IMR-90 (cell line): ENCODE measurements around the gene DNAH5. TPM values are rescaled to one million over a fixed set of nuclear protein-coding genes. Genes with fewer than 3 reads are reported as not detected.

Experiments
- ATAC-seq: fragments of 200-7000 bp; cut with Tn5 transposase; 2 replicates; pipeline ENCODE4 v1.9.1; 2020; ENCODE audit warnings: low read depth, mild to moderate bottlenecking, moderate library complexity
- BruUV-seq: library from RNA; stranded (reverse); fragments of 400-500 nt; replicated peaks from 2 replicates; lab custom pipeline; 2021; lab: Mats Ljungman, UMichigan
- CTCF ChIA-PET: fragments of 300-600 bp; formaldehyde crosslinking; extraction: SDS; loops from one replicate; lab custom pipeline; 2021; ENCODE audit warnings: antibody characterized with exemption; lab: Yijun Ruan, JAX
- POLR2A ChIA-PET: fragments of 300-600 bp; sonication (Branson Sonifier 250); formaldehyde crosslinking; loops from one replicate; lab custom pipeline; 2022; ENCODE audit warnings: antibody characterized with exemption; ENCODE audit not compliant: unreplicated experiment; lab: Charles Lee
- DNase-seq: peaks from one replicate; pipeline ENCODE4 v3.0.0; 2013
- H2AFZ ChIP-seq: replicated peaks from 2 replicates; pipeline ENCODE3; 2013; ENCODE audit warnings: low read length, mild to moderate bottlenecking; ENCODE audit not compliant: poor library complexity
- H2AK5ac ChIP-seq: 2 replicates; pipeline ENCODE4 v1.6.1; 2013; ENCODE audit warnings: low read depth, low read length, inconsistent platforms
- H2AK9ac ChIP-seq: replicated peaks from 2 replicates; pipeline ENCODE3; 2013; ENCODE audit warnings: mild to moderate bottlenecking, low read depth, low read length, moderate library complexity; ENCODE audit not compliant: poor library complexity
- H2BK120ac ChIP-seq: 2 replicates; pipeline ENCODE4 v1.6.1; 2013; ENCODE audit warnings: low read depth, low read length, inconsistent platforms
- H2BK15ac ChIP-seq: 3 replicates; pipeline ENCODE4 v1.6.1; 2013; ENCODE audit warnings: low read depth, low read length, inconsistent platforms
- H2BK20ac ChIP-seq: 2 replicates; pipeline ENCODE4 v1.6.1; 2013; ENCODE audit warnings: low read depth, mild to moderate bottlenecking, inconsistent platforms, low read length, moderate library complexity
- H2BK5ac ChIP-seq: 2 replicates; pipeline ENCODE4 v1.6.1; 2013; ENCODE audit warnings: mild to moderate bottlenecking, low read depth, low read length, inconsistent platforms; ENCODE audit not compliant: poor library complexity, severe bottlenecking
- H3K14ac ChIP-seq: replicated peaks from 2 replicates; pipeline ENCODE4 v1.6.1; 2013; ENCODE audit warnings: low read depth, low read length, inconsistent platforms
- H3K18ac ChIP-seq: 2 replicates; pipeline ENCODE4 v1.6.1; 2013; ENCODE audit warnings: low read depth, low read length, control low read depth
- H3K23ac ChIP-seq: 2 replicates; pipeline ENCODE4 v1.6.1; 2013; ENCODE audit warnings: low read depth, low read length, inconsistent platforms
- H3K27ac ChIP-seq: 2 replicates; pipeline ENCODE4 v1.5.1; 2013; ENCODE audit warnings: mild to moderate bottlenecking, control low read depth, low read length; ENCODE audit not compliant: insufficient read depth
- H3K27me3 ChIP-seq: 2 replicates; pipeline ENCODE4 v1.6.1; 2013; ENCODE audit warnings: low read length; ENCODE audit not compliant: control insufficient read depth, insufficient read depth
- H3K36me3 ChIP-seq: 2 replicates; pipeline ENCODE4 v1.6.1; 2013; ENCODE audit warnings: low read length, mixed read lengths; ENCODE audit not compliant: control insufficient read depth, insufficient read depth
- H3K4ac ChIP-seq: 2 replicates; pipeline ENCODE4 v1.6.1; 2013; ENCODE audit warnings: low read depth, low read length, inconsistent platforms
- H3K4me1 ChIP-seq: 2 replicates; pipeline ENCODE4 v1.6.1; 2013; ENCODE audit warnings: low read length, mixed read lengths; ENCODE audit not compliant: control insufficient read depth, insufficient read depth
- H3K4me2 ChIP-seq: 2 replicates; pipeline ENCODE4 v1.6.1; 2013; ENCODE audit warnings: low read depth, mild to moderate bottlenecking, control low read depth, low read length, moderate library complexity
- H3K4me3 ChIP-seq: 2 replicates; pipeline ENCODE4 v1.5.1; 2013; ENCODE audit warnings: low read depth, mild to moderate bottlenecking, control low read depth, low read length, moderate library complexity; ENCODE audit not compliant: insufficient read depth
- H3K56ac ChIP-seq: 2 replicates; pipeline ENCODE4 v1.6.1; 2013; ENCODE audit warnings: low read length, inconsistent platforms; ENCODE audit not compliant: insufficient read depth; ENCODE audit errors: extremely low read depth
- H3K79me1 ChIP-seq, 2 experiments: 2 replicates each; pipeline ENCODE4 v1.6.1; 2013; ENCODE audit warnings: low read length in 2 of 2, inconsistent platforms in 1 of 2, low read depth in 1 of 2
- H3K9ac ChIP-seq: 2 replicates; pipeline ENCODE4 v1.6.1; 2013; ENCODE audit warnings: low read depth, low read length, control low read depth
- H3K9me1 ChIP-seq: 2 replicates; pipeline ENCODE4 v1.6.1; 2013; ENCODE audit warnings: low read length, inconsistent platforms; ENCODE audit not compliant: insufficient read depth
- H3K9me3 ChIP-seq: 2 replicates; pipeline ENCODE4 v1.6.1; 2013; ENCODE audit warnings: low read length; ENCODE audit not compliant: control insufficient read depth, insufficient read depth
- H4K20me1 ChIP-seq: 2 replicates; pipeline ENCODE4 v1.6.1; 2013; ENCODE audit warnings: low read length, inconsistent platforms; ENCODE audit not compliant: insufficient read depth
- H4K5ac ChIP-seq: 2 replicates; pipeline ENCODE4 v1.6.1; 2013; ENCODE audit warnings: mild to moderate bottlenecking, low read depth, low read length, control low read depth
- H4K8ac ChIP-seq, 2 experiments: 2 replicates each; pipeline ENCODE4 v1.6.1; 2013; ENCODE audit warnings: low read depth in 2 of 2, low read length in 2 of 2, control low read depth in 1 of 2, inconsistent platforms in 1 of 2
- H4K91ac ChIP-seq: 2 replicates; pipeline ENCODE4 v1.6.1; 2013; ENCODE audit warnings: low read depth, low read length, inconsistent platforms; ENCODE audit not compliant: insufficient read depth
- CEBPB ChIP-seq: IDR thresholded peaks from 2 replicates; pipeline ENCODE4 v1.6.1; 2012; ENCODE audit warnings: low read depth, low read length, improper control_type of control experiment
- FOS ChIP-seq: fragments of 150-350 bp; IDR thresholded peaks from 2 replicates; pipeline ENCODE4 v1.6.1; 2016; ENCODE audit warnings: low read depth, low read length
- MAZ ChIP-seq: IDR thresholded peaks from 2 replicates; pipeline ENCODE4 v1.6.1; 2012; ENCODE audit warnings: low read depth, mild to moderate bottlenecking, low read length, improper control_type of control experiment, moderate library complexity, borderline replicate concordance
- POLR2A ChIP-seq: IDR thresholded peaks from 2 replicates; pipeline ENCODE4 v1.6.1; 2012; ENCODE audit warnings: mild to moderate bottlenecking, low read depth, low read length
- RAD21 ChIP-seq: IDR thresholded peaks from 2 replicates; pipeline ENCODE4 v1.6.1; 2012; ENCODE audit warnings: low read length, improper control_type of control experiment
- RCOR1 ChIP-seq: IDR thresholded peaks from 2 replicates; pipeline ENCODE4 v1.6.1; 2012; ENCODE audit warnings: mild to moderate bottlenecking, low read length, improper control_type of control experiment; ENCODE audit not compliant: insufficient replicate concordance
- dilution Hi-C: fragments of 300-500 bp; cut with HindIII; formaldehyde crosslinking; loops from one replicate; pipeline ENCODE4 v1.14.3; 2018; ENCODE audit warnings: low sequenced_read_pairs; ENCODE audit not compliant: unreplicated experiment
- in situ Hi-C: fragments of 300-500 bp; cut with MboI; formaldehyde crosslinking; loops from 3 replicates; pipeline ENCODE4 v1.14.3; 2019; ENCODE audit warnings: low sequenced_read_pairs, inconsistent platforms, mixed read lengths
- intact Hi-C: fragments of 100-400 bp; cut with micrococcal nuclease; formaldehyde crosslinking; loops from 2 replicates; pipeline ENCODE4 v1.10.0; 2022
- polyA plus RNA-seq, 3 experiments: library from polyadenylated mRNA; depleted of rRNA; stranded (reverse); fragments of >200 nt; gene quantifications; 2 replicates each; pipeline ENCODE4 v1.2.3, GENCODE V29; 2012; ENCODE audit warnings: low replicate concordance in 1 of 3
- total RNA-seq: library from RNA; depleted of rRNA; stranded (reverse); fragments of >200 nt; gene quantifications from 2 replicates; pipeline ENCODE4 v1.2.3, GENCODE V29; 2012
- TF ChIP-seq, protein P1 (sequence below): fragments of 150-350 bp; IDR thresholded peaks from 2 replicates; pipeline ENCODE4 v1.6.1; 2016; ENCODE audit warnings: low read depth, mild to moderate bottlenecking, low read length, moderate library complexity, borderline replicate concordance
- TF ChIP-seq, protein P2 (sequence below): fragments of 150-350 bp; IDR thresholded peaks from 2 replicates; pipeline ENCODE4 v1.6.1; 2017; ENCODE audit warnings: mild to moderate bottlenecking, antibody characterized with exemption, low read length, low read depth

Gene DNAH5
- total and polyA plus RNA-seq, 2 of the 4 experiments (the other 2 are of a cell fraction) = 1.9 to 4.3 TPM

DNA sequence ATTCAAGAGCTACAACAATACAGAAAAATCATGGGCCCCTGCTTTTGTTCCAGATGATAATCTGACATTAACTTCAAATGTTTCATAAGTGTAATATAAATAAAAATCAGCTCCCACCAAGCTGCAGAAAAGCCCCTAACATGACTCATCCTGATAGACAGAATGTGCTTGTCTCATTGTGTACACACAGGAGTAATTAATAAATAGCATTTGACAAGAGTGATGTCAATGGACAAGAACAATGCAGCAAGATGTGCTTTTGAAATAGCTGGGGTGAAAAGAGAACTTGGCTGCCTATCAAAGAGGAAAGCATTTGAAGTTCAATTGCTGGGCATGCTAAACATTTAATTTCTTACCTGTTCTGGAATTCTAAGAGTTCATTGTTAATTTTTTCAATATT, 79.2 kb downstream of the DNAH5 start:
- Histone ChIP-seq H3K9ac (no peak overlapping the region), H3K23ac (no peak overlapping the region), H2BK5ac (no peak overlapping the region), H4K91ac (no peak overlapping the region), H3K18ac (no peak overlapping the region), H2AK5ac (no peak overlapping the region), H3K56ac (no peak overlapping the region), H4K20me1 (no peaks in the 10 kb centered on the region), H3K14ac (no peak overlapping the region), H3K79me1 (no peaks in the 10 kb centered on the region), H4K5ac (no peak overlapping the region), H4K8ac (no peak overlapping the region), H3K4me2 (no peak overlapping the region), H3K9me1 (no peaks in the 10 kb centered on the region), H3K9me3 (no peaks in the 10 kb centered on the region), H3K27ac (no peak overlapping the region), H2BK20ac (no peak overlapping the region), H3K27me3 (no peaks in the 10 kb centered on the region), H3K4me3 (no peak overlapping the region), H2BK120ac (no peak overlapping the region), H3K36me3 (peaks cover 22% of the 10 kb centered on the region), H2AFZ (no peak overlapping the region), H2AK9ac (no peak overlapping the region), H2BK15ac (no peak overlapping the region), H3K4me1 (no peaks in the 10 kb centered on the region), H3K4ac (no peak overlapping the region)
- no peak for ATAC-seq
- intact Hi-C loops = no loop called here
- dilution Hi-C loops = no loop called here
- ChIA-PET CTCF (interaction anchor here (0.6 to 1.0 kb wide), 2 partner anchors 10 to 28 kb away, joined by 3 read pairs; no protein-coding TSS in a partner anchor), POLR2A (no interaction called here)
- in situ Hi-C loops = no loop called here
- TSS peak; percentile 43 for BruUV-seq
- peak; percentile 16 for DNase-seq
- TF ChIP-seq, protein P1, sequence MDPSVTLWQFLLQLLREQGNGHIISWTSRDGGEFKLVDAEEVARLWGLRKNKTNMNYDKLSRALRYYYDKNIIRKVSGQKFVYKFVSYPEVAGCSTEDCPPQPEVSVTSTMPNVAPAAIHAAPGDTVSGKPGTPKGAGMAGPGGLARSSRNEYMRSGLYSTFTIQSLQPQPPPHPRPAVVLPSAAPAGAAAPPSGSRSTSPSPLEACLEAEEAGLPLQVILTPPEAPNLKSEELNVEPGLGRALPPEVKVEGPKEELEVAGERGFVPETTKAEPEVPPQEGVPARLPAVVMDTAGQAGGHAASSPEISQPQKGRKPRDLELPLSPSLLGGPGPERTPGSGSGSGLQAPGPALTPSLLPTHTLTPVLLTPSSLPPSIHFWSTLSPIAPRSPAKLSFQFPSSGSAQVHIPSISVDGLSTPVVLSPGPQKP = no peak
- TF ChIP-seq, protein P2, sequence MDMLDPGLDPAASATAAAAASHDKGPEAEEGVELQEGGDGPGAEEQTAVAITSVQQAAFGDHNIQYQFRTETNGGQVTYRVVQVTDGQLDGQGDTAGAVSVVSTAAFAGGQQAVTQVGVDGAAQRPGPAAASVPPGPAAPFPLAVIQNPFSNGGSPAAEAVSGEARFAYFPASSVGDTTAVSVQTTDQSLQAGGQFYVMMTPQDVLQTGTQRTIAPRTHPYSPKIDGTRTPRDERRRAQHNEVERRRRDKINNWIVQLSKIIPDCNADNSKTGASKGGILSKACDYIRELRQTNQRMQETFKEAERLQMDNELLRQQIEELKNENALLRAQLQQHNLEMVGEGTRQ = no peak
- TF ChIP-seq FOS = no peak
- no peak for TF ChIP-seq POLR2A
- no peak for TF ChIP-seq RCOR1
- no peak for TF ChIP-seq CEBPB
- TF ChIP-seq RAD21 = no peak
- TF ChIP-seq MAZ = no peak
